GM18499 (cell line): Measurements from ENCODE around the gene ASCC1.

Source experiments
- ATAC-seq: cut with Tn5 transposase; IDR thresholded peaks from one replicate; pipeline ENCODE4 v1.9.1; 2021; ENCODE audit warnings: moderate number of reproducible peaks; ENCODE audit not compliant: insufficient read depth, unreplicated experiment

ASCC1 gene

GRCh38 chr10:72105710-72106109, 110.4 kb downstream of the ASCC1 start:
- ATAC-seq, result no peak

GRCh38 chr10:72105098-72105475, 111.0 kb downstream of the ASCC1 start:
- ATAC-seq, result no peak

DNA sequence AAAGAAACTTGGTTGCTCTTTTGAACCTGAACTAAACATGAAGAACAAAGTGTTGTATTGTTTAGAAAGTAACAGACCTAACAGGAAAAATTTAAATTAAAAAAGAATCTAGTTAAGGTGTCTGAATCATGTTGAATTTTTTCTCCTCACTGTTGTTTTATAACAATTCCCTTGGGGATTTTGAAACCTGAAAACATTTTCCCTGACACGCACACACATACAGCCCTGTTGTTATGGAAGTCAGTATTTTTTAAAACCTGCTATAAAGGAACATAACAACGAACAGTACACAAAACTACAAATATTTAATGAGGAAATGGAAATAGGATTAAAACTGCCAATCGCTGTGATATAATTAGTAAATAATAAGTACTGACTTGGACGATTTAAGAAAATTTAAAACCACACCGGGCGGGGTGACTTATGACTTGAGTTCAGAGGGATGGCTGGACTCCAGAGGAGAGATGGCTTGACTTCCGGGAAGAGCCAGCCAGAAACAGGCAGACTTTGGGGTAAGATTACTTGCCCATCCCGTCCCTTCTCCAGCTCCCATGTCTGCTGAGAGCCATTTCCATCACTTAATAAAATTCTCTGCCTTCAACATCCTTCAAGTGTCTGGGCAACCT, 111.5 kb downstream of the ASCC1 start:
- ATAC-seq, result no peak

DNA sequence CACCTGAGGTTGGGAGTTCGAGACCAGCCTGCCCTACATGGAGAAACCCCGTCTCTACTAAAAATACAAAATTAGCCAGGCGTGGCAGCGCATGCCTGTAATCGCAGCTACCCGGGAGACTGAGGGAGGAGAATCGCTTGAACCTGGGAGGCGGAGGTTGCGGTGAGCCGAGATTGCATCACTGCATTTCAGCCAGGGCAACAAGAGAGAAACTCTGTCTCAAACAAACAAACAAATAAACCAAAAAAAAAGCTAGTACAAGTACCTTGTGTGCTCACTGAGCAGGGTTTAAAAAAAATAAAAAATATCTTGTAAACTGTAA, 116.5 kb downstream of the ASCC1 start:
- ATAC-seq, result no peak

DNA sequence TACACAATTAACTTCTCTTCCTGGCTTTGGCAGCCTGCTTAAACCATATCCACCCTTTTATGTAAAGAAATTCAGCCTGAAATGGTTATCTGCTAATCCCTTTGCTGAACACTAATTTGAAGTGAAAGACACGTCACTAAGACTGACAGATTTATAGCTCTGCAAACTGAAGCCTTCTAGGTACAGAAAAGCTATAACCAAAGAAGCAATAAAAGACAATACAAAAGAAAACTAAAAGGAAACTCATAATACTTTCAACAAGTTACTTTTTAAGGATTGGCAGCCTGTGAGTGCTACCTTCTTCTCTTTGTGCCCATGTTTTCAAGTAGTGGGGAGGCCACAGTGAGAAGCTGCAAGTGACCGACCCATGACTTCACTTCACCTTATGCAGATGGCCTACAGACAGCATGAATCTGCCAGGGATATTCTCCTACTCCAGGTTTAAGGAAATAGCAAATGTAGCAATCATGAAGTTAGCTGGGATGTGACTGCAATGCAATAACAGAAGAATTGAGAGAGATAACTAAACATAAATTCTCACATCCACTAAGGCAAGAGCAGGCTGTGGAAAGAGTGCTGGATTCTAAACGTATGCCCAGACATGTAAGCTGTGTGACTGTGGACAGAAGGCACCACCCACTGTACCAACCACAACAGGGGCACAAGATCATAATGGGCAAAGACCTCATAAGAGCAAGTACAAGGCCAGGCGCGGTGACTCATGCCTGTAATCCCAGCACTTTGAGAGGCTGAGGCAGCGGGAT, 117.1 kb downstream of the ASCC1 start:
- no peak for ATAC-seq

DNA sequence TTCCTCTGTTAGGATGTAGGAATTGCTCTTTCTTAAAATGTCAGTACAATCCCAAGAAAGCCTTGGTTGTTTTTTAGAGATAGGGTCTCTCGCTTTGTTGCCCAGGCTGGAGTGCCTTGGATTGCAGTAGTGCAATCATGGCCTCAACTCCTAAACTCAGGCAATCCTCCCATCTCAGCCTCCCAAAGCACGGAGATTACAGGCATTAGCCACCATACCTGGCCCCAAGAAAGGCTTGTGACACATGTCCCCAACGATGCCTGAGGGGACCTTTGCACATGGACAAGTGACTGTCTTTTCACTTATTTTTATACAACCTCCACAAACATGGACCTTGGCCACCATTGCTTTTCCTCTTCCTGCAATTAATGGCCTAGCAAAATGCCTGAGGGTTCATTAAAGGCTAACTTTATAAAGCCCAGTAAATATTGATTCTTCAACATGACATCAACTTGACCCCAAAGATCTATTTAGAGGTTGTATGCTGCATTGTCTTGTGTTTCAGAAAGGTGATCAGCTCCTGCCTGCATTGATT, 117.7 kb downstream of the ASCC1 start:
- no peak for ATAC-seq

- no peak for ATAC-seq
Measured at GRCh38 chr10:72097448-72098300, 118.4 kb downstream of the ASCC1 start.

- ATAC-seq, result no peak
Measured at GRCh38 chr10:72096115-72097000, 119.7 kb downstream of the ASCC1 start.

GRCh38 chr10:72095195-72095594, 120.9 kb downstream of the ASCC1 start:
- no peak for ATAC-seq

GRCh38 chr10:72094574-72094973, 121.5 kb downstream of the ASCC1 start:
- no peak for ATAC-seq

GRCh38 chr10:72093450-72093849, 122.6 kb downstream of the ASCC1 start:
- ATAC-seq, result no peak

GRCh38 chr10:72092987-72093386, 123.1 kb downstream of the ASCC1 start:
- no peak for ATAC-seq

DNA sequence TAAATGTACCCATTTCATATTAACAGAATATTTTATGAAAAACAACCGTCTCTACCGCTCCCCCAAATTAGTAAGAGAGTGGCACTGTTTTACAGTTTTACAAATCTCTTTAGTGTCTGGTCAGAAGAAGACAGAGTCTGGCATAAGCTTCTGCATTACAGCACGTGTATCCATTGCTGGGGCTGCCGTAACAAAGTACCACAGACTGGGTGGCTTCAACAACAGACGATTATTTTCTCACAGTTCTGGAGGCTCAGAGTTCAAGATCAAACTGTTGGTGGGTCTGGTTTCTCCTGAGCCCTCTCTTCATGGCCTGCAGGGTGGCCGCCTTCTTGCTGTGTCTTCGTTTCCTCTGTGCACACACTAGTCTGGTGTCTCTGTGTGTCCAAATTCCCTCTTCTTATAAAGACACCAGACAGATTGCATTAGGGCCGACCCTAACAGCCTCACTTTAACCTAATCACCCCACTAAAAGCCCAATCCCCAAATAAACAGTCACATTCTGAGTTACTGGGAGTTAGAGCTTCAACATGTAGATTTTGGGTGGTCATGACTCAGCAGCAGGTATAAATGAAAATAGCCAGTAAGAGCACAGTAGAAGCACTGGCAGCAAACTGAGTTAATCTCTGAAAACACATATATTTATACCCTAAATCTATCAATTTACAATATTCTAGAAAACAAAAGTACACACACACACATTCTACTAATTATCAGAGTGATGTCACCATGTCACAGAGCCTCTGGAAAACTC, 123.7 kb downstream of the ASCC1 start:
- no peak for ATAC-seq

- ATAC-seq, result no peak
Measured at GRCh38 chr10:72090326-72090725, 125.8 kb downstream of the ASCC1 start.

DNA sequence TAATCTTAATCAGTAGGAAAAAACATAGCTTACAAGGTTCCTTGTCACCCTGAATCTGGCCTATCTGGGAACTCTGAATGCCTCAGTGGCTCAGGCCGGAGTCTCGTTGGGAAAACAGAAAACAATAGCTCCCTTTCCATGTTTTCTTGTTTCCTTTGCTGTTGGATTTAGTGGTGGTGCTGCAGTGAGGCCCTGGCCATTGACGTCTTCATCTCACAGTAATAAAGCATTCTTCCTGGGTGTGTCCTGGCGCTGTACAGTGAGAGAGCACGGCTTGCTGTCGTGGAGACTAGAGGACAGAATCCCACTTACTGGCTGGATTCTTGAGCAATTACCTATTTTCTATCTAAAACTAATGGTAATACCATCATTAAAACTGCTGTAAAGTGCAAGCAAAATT, 126.5 kb downstream of the ASCC1 start:
- no peak for ATAC-seq

DNA sequence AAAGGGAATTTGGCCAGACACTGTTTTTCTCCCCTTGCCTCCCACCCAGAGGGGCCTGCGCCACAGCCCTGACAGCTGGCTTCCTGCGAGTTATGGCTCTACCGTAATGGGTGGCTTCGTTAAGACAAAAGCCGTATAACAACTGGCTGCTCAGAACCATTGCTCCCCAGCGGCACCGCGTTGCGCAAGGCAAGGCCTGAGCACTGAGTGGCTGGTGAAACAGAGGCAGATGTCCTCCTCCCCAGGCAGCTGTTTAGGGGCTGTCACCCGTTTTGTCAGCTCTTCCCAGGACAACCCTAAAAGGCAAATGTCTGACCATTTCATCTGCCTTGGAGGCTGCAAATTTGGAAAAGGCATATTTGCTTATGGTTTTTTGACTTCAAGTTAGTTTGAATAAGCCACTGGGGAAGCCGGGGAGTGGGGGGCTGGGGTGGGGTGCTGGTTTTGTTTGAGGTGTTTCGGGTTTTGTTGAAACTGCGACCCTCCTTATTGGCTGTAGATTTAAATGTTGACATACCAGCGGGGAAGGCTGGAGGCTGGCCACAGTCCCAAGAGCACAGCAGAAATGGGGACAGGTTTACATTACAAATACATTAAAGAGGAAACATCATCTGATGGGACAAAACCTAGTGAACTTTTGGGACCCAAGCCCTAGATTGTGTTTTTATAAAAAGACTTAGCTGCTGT, 127.0 kb downstream of the ASCC1 start:
- ATAC-seq, result no peak

GRCh38 chr10:72087969-72088888, 127.8 kb downstream of the ASCC1 start, which contains the start of gene SPOCK2:
TSS of gene SPOCK2 (minus strand) at chr10:72088551. CDS start at chr10:72088328, 223 bp downstream.
- no peak for ATAC-seq
